GM18873 (cell line): ENCODE results near the gene ACOT4.
"Not testable (repeated sequence)": the region's sequence is repeated elsewhere in the genome, so short reads cannot be mapped to it uniquely, and the experiment has no call there.

ENCODE experiments used
- ATAC-seq: cut with Tn5 transposase; IDR thresholded peaks from one replicate; pipeline ENCODE4 v1.9.1; 2021; ENCODE audit warnings: mild to moderate bottlenecking, moderate library complexity, moderate number of reproducible peaks; ENCODE audit not compliant: unreplicated experiment, low FRiP score

The ACOT4 gene

GRCh38 chr14:73591690-73592449 is at the start of gene ACOT4:
Gene ACOT4, plus strand, starts transcription at chr14:73591873. Its CDS starts 87 bp downstream, at chr14:73591960.
- ATAC-seq = no peak

GRCh38 chr14:73542961-73543360 is 48.7 kb upstream of the ACOT4 start:
- not testable (repeated sequence) for ATAC-seq

- not testable (repeated sequence) for ATAC-seq
Observed at GRCh38 chr14:73545353-73545752, 46.3 kb upstream of the ACOT4 start.

- ATAC-seq = not testable (repeated sequence)
Observed at GRCh38 chr14:73549097-73549496, 42.6 kb upstream of the ACOT4 start.

GRCh38 chr14:73549889-73550524 is 41.7 kb upstream of the ACOT4 start:
- ATAC-seq = not testable (repeated sequence)

GRCh38 chr14:73553845-73554244 is 37.8 kb upstream of the ACOT4 start:
- no peak for ATAC-seq

- not testable (repeated sequence) for ATAC-seq
Observed at GRCh38 chr14:73557201-73557600, 34.5 kb upstream of the ACOT4 start.

GRCh38 chr14:73558238-73558637 is 33.4 kb upstream of the ACOT4 start:
- not testable (repeated sequence) for ATAC-seq

GRCh38 chr14:73562256-73562655 is 29.4 kb upstream of the ACOT4 start:
- ATAC-seq = not testable (repeated sequence)

- ATAC-seq = not testable (repeated sequence)
Observed at GRCh38 chr14:73562696-73563095, 29.0 kb upstream of the ACOT4 start.

- not testable (repeated sequence) for ATAC-seq
Observed at GRCh38 chr14:73566431-73566830, 25.2 kb upstream of the ACOT4 start.

GRCh38 chr14:73566935-73567334 is 24.7 kb upstream of the ACOT4 start:
- ATAC-seq = not testable (repeated sequence)

GRCh38 chr14:73567358-73567757 is 24.3 kb upstream of the ACOT4 start:
- ATAC-seq = no peak

- no peak for ATAC-seq
Observed at GRCh38 chr14:73567951-73568885, 23.5 kb upstream of the ACOT4 start.

- not testable (repeated sequence) for ATAC-seq
Observed at GRCh38 chr14:73568886-73569184, 22.8 kb upstream of the ACOT4 start.

- not testable (repeated sequence) for ATAC-seq
Observed at GRCh38 chr14:73569185-73569958, 22.3 kb upstream of the ACOT4 start, which contains the start of gene ACOT2. Gene ACOT2, plus strand, starts transcription at chr14:73569213. Its CDS starts 28 bp downstream, at chr14:73569241.

GRCh38 chr14:73570913-73571312 is 20.8 kb upstream of the ACOT4 start:
- ATAC-seq = not testable (repeated sequence)

GRCh38 chr14:73573034-73573433 is 18.6 kb upstream of the ACOT4 start:
- not testable (repeated sequence) for ATAC-seq

GRCh38 chr14:73573740-73574139 is 17.9 kb upstream of the ACOT4 start:
- not testable (repeated sequence) for ATAC-seq

- ATAC-seq = not testable (repeated sequence)
Observed at GRCh38 chr14:73574251-73574650, 17.4 kb upstream of the ACOT4 start.
